ENCODE results near the gene AOC2.

DNA sequence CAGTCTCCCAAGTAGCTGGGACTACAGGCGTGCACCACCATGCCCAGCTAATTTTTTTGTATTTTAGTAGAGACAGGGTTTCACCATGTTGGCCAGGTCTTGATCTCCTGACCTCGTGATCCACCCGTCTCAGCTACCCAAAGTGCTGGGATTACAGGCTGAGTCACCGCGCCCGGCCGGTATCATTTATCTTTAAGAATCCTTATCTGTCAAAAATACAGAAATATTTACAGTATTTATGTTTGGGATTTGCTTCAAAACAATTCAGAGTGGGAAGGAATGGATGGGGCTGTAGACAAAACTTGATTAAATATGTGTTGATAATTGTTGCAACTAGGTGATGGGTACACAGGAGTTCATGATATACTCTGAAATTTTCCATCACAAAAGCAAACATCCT lies 23.2 kb upstream of the AOC2 start:
- TF ChIP-seq HDGF (IDR thresholded peaks at IDR 0.05; ENCODE audit: borderline replicate concordance): no peak
- no peak for TF ChIP-seq ZNF384 (IDR thresholded peaks at IDR 0.05)
- TF ChIP-seq BHLHE40 (IDR thresholded peaks at IDR 0.05; ENCODE audit: borderline replicate concordance): no peak
- TF ChIP-seq, protein P1, sequence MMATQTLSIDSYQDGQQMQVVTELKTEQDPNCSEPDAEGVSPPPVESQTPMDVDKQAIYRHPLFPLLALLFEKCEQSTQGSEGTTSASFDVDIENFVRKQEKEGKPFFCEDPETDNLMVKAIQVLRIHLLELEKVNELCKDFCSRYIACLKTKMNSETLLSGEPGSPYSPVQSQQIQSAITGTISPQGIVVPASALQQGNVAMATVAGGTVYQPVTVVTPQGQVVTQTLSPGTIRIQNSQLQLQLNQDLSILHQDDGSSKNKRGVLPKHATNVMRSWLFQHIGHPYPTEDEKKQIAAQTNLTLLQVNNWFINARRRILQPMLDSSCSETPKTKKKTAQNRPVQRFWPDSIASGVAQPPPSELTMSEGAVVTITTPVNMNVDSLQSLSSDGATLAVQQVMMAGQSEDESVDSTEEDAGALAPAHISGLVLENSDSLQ (IDR thresholded peaks at IDR 0.05): no peak
- TF ChIP-seq SP1 (IDR thresholded peaks at IDR 0.05): no peak
- TF ChIP-seq FOXM1 (IDR thresholded peaks at IDR 0.05; ENCODE audit: borderline replicate concordance): no peak
- no peak for TF ChIP-seq CTBP1 (IDR thresholded peaks at IDR 0.05; ENCODE audit: borderline replicate concordance)
- TF ChIP-seq ELF4 (IDR thresholded peaks at IDR 0.05): no peak
- no peak for TF ChIP-seq L3MBTL2 (conservative IDR thresholded peaks at IDR 0.05)
- TF ChIP-seq ARNT (IDR thresholded peaks at IDR 0.05): no peak
- no peak for TF ChIP-seq NFRKB (IDR thresholded peaks at IDR 0.05)

All from HEK293T (cell line).